HG03045 (cell line): ENCODE results near the gene TFRC.
"Not testable (repeated sequence)": the region's sequence is repeated elsewhere in the genome, so short reads cannot be mapped to it uniquely, and the experiment has no call there.

Experiments
- ATAC-seq: cut with Tn5 transposase; IDR thresholded peaks from one replicate; pipeline ENCODE4 v1.9.1; 2021; ENCODE audit warnings: mild to moderate bottlenecking, moderate library complexity; ENCODE audit not compliant: unreplicated experiment

Gene TFRC

GRCh38 chr3:196081834-196082618 lies at the start of gene TFRC:
Gene TFRC (minus strand): TSS chr3:196082090. CDS start chr3:196077099, 4,991 bp downstream.
- peak; percentile 87 for ATAC-seq

GRCh38 chr3:196128172-196128843 lies 46.4 kb upstream of the TFRC start:
- no peak for ATAC-seq

- no peak for ATAC-seq
These were observed 45.6 kb upstream of the TFRC start for GRCh38 chr3:196127308-196128040.

- no peak for ATAC-seq
These were observed 42.7 kb upstream of the TFRC start for GRCh38 chr3:196124608-196125007.

GRCh38 chr3:196122688-196123046 lies 40.8 kb upstream of the TFRC start:
- no peak for ATAC-seq

GRCh38 chr3:196122021-196122687 lies 40.3 kb upstream of the TFRC start:
- no peak for ATAC-seq

- no peak for ATAC-seq
These were observed 39.2 kb upstream of the TFRC start for GRCh38 chr3:196121066-196121465.

- ATAC-seq = no peak
These were observed 38.5 kb upstream of the TFRC start for GRCh38 chr3:196120291-196120951.

- ATAC-seq = no peak
These were observed 35.9 kb upstream of the TFRC start for GRCh38 chr3:196117809-196118208.

GRCh38 chr3:196115678-196116083 lies 33.8 kb upstream of the TFRC start:
- peak; percentile 57 for ATAC-seq

GRCh38 chr3:196111939-196112386 lies 30.1 kb upstream of the TFRC start:
- ATAC-seq = no peak

GRCh38 chr3:196108075-196108743 lies 26.3 kb upstream of the TFRC start:
- no peak for ATAC-seq

- not testable (repeated sequence) for ATAC-seq
These were observed 22.8 kb upstream of the TFRC start for GRCh38 chr3:196104707-196105106.

- ATAC-seq = not testable (repeated sequence)
These were observed 16.6 kb upstream of the TFRC start for GRCh38 chr3:196098365-196098980.

- no peak for ATAC-seq
These were observed 15.7 kb upstream of the TFRC start for GRCh38 chr3:196097373-196098154.

GRCh38 chr3:196096382-196096953 lies 14.6 kb upstream of the TFRC start:
- ATAC-seq = peak; percentile 84

GRCh38 chr3:196093317-196094111 lies 11.6 kb upstream of the TFRC start:
- ATAC-seq = no peak

GRCh38 chr3:196087906-196088305 lies 6.0 kb upstream of the TFRC start:
- no peak for ATAC-seq
